Measurements from ENCODE around the gene RNF168.
"Not testable (repeated sequence)": the region's sequence is repeated elsewhere in the genome, so short reads cannot be mapped to it uniquely, and the experiment has no call there.

RNF168 gene, protein sequence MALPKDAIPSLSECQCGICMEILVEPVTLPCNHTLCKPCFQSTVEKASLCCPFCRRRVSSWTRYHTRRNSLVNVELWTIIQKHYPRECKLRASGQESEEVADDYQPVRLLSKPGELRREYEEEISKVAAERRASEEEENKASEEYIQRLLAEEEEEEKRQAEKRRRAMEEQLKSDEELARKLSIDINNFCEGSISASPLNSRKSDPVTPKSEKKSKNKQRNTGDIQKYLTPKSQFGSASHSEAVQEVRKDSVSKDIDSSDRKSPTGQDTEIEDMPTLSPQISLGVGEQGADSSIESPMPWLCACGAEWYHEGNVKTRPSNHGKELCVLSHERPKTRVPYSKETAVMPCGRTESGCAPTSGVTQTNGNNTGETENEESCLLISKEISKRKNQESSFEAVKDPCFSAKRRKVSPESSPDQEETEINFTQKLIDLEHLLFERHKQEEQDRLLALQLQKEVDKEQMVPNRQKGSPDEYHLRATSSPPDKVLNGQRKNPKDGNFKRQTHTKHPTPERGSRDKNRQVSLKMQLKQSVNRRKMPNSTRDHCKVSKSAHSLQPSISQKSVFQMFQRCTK

GRCh38 chr3:196503196-196504076 is at the start of gene RNF168:
Gene RNF168 (minus strand): TSS chr3:196503768. CDS start chr3:196503173, 595 bp downstream.
- DNase-seq: peak; percentile 94

DNA sequence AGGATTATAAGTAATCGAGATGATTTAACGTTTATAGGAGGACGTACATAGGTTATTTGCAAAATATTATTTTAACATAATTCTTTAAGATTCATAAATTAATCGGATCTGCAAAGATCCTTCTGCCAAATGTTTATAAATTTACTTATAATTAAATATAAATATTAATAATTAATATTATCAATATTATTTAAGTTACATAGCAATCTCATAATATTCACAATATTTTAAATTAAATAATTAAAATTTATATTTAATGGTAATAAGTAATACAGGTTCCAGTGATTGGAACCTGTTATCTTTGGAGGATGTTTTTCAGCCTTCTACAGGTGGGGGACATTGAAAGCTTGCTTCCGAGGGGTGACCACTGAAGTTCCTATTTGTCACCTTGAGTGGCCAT is 48.7 kb upstream of the RNF168 start:
- no peak for DNase-seq

DNA sequence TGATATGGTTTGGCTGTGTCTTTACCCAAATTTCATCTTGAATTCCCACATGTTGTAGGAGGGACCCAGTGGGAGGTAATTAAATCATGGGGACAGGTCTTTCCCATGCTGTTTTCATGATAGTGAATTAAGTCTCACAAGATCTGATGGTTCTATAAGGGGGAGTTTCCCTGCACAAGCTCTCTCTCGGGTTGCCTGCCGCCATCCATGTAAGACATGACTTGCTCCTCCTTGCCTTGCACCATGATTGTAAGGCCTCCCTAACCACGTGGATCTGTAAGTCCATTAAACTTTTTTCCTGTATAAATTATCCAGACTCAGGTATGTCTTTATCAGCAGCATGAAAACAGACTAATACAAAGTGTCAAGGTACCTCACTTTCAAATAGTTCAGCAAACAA is 46.6 kb upstream of the RNF168 start:
- DNase-seq: not testable (repeated sequence)

DNA sequence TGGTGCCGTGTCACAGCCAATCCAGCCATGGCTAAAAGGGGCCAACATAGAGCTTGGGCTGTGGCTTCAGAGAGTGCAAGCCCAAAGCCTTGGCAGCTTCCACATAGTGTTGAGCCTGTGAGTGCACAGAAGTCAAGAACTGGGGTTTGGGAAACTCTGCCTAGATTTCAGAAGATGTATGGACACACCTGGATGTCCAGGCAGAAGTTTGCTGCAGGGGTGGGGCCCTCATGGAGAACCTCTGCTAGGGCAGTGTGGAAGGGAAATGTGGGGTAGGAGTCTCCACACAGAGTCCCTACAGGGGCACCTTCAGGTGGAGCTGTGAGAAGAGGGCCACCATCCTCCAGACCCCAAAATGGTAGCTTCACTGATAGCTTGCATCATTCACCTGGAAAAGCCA is 45.7 kb upstream of the RNF168 start:
- not testable (repeated sequence) for DNase-seq

DNA sequence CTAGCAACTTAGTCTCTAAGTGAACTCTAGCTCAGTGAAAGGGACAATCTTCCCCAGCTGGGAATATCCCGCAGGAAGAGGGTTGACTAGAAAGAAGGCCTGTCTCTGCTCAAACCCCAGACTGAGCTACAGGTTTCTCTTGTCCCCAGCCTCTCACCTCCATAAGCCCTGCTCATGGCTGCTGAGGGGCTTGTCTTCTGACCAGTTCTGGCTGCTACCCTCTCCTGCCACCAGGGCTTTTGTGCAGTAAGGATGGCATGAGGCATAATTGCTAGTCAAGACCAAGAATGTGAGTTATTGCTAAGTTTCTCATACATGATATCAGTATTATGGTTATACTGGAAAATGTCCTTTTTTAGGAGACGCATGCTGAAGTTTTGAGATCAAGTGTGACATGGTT is 43.5 kb upstream of the RNF168 start:
- no peak for DNase-seq

- no peak for DNase-seq
These were observed 43.0 kb upstream of the RNF168 start for GRCh38 chr3:196546537-196546936.

DNA sequence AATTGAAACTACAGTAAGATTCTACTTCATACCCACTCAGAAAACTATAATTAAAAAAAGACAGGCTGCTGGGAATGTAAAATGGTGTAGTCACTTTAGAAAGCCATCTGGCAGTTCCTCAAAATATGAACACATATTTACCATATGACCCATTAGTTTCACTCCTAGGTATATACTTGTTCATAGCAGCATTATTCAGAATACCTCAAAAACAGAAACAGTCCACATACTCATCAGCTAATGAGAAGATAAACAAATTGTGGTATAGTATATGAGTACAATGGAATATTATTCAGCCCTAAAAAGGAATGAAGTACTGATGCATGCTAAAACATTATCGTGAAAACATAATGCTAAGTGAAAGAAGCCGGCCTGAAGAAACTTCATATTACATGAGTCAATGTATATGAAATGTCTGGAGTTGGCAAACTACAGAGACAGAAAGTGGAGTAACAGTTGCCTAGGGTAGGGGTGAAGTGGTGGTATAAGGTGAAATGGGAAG is 41.0 kb upstream of the RNF168 start:
- DNase-seq: no peak

GRCh38 chr3:196541684-196542445 is 38.3 kb upstream of the RNF168 start:
- DNase-seq: no peak

GRCh38 chr3:196537319-196537984 is 33.9 kb upstream of the RNF168 start:
- no peak for DNase-seq

DNA sequence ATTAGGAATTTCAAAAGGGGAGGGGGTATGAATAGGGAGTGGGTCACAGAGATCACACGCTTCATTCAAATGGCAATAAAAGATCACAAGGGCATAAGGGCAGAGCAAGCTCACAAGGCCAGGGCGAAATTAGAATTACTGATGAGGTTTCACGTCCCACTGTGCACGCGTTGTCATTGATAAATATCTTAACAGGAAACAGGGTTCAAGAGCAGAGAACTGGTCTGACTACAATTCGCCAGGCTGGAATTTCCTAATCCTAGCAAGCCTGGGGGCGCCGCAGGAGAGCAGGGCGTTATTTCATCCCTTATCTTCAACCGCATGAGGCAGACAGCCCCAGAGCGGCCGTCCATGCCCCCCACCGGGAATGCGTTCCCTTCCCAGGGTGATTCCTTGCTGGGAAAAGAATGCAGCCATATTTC is 29.7 kb upstream of the RNF168 start:
- DNase-seq: no peak

GRCh38 chr3:196531418-196531817 is 27.9 kb upstream of the RNF168 start:
- DNase-seq: no peak

- DNase-seq: peak; percentile 60
These were observed 25.2 kb upstream of the RNF168 start for GRCh38 chr3:196528639-196529233.

GRCh38 chr3:196525141-196525540 is 21.6 kb upstream of the RNF168 start:
- DNase-seq: no peak

DNA sequence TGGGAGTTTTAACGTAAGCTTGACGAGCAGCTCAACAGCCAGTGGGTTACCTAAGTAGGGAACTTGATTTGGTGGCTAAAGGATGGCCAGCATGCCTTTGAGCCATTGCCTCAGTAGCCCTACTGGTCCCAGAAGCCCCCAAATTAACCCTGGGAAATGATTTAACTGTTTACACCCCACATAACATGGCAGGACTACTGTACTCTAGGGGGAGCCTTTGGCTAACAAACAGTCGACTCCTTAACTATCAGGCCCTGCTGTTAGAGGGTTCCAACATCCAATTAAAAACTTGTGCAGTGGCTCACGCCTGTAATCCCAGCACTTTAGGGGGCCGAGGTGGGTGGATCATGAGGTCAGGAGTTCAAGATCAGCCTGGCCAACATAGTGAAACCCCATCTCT is 21.0 kb upstream of the RNF168 start:
- no peak for DNase-seq

DNA sequence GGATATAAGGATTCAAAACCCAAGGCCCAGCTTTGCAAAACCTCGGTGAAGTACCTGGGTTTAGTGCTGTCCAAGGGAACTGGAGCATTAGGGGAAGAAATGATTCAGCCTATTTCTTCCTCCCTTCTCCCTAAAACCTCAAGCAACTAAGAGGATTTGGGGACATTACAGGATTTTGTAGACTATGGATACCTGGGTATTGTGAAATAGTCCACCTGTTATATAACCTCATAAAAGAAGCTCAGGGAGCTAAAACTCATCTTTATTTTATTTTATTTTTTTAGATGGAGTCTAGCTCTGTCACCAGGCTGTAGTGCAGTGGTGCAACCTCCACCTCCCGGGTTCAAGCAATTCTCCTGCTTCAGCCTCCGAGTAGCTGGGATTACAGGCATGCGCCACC is 20.3 kb upstream of the RNF168 start:
- DNase-seq: no peak

DNA sequence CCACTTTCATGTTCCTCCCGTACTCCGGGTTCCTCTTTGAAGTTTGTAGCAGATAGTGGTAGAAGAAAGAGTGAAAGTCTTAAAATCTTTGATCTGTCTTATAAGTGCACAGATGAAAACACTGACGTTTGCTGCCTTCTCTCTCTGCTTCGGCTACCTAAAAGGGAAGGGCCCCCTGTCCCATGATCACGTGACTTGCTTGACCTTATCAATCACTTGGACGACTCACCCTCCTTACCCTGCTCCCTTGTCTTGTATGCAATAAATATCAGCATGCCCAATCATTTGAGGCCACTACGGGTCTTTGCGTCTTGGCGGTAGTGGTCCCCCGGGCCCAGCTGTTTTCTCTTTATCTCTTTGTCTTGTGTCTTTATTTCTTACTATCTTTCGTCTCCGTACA is 17.7 kb upstream of the RNF168 start:
- DNase-seq: not testable (repeated sequence)

GRCh38 chr3:196519718-196520082 is 16.1 kb upstream of the RNF168 start:
- DNase-seq: no peak

DNA sequence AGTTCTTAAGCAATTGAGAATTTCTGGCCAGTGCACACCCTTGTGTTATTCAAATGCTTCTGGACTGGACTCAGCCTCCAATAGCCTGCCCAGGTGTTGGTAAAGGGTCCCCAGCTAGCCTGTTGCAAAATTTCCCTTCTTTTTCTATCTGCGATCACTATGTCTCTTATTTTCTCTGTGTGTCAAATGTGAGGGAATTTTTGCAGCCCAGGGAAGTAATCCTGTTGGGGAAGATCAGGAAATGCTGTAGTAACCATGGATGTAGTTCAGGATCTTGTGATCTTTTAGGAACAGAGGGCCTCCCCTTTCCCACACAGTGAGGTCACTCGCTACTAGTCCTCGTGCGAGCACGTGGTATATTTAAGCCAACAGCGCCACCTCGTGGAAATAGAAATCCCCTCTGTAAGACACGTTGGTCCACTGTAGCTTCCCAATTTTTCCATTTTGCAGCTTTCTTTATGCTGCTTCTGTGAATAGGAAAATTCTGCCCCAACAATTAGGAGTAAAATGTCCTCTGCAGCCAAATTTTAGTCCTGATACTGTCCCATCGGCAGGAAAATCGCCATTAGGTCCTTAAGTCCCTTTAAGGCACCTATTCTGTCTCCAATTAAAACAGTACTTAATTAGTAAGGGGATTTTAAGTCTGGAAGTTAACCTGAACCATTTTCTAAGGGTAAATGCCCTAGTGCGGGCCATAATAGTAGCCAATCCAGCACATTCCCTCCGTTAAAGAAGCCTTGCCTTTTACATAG is 15.6 kb upstream of the RNF168 start:
- no peak for DNase-seq

GRCh38 chr3:196517919-196518318 is 14.4 kb upstream of the RNF168 start:
- no peak for DNase-seq

DNA sequence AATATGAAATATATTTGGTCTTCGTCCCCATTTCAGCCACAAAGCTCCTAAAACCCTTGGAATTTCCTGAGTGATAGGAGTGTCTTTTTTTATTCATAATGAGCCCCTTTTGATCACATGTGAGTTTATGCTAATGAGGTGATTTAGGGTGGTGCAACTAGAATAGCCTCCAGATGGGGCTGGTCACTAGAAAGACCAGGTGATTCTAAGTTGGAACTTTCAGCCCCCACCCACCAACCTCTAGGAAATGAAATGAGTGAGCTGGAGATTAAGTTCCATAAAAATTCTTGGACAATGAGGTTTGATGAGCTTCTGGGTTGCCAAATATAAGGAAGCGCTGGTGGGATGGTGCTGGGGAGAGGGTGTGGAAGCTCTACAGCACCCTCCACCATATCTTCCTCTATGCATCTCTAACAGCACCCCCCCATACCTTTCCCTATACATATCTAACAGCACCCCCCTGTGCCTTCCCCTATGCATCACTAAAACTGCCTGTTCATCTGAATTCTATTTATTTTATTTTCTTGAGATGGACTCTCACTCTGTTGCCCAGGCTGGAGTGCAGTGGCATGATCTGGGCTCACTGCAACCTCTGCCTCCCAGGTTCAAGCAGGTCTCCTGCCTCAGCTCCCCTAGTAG is 13.7 kb upstream of the RNF168 start:
- DNase-seq: no peak

Data from GOT3 (cell line).